Endothelial cell of umbilical vein (primary cell): ENCODE results near the gene WDFY3. TPM values are rescaled to one million over a fixed set of nuclear protein-coding genes. Genes with fewer than 3 reads are reported as not detected.

Source experiments
- BruUV-seq: library from RNA; stranded (reverse); fragments of 400-500 nt; replicated peaks from 2 replicates; lab custom pipeline; 2021; lab: Mats Ljungman, UMichigan
- CTCF ChIA-PET: fragments of 300-600, 350-600 bp; sonication (Branson Sonifier 250); formaldehyde crosslinking; loops from one replicate; lab custom pipeline; 2021; ENCODE audit warnings: antibody characterized with exemption, inconsistent platforms; lab: Charles Lee
- POLR2A ChIA-PET: fragments of 300-600, 350-600 bp; sonication (Branson Sonifier 250); formaldehyde crosslinking; loops from one replicate; lab custom pipeline; 2021; ENCODE audit warnings: antibody characterized with exemption, inconsistent platforms; lab: Charles Lee
- DNase-seq: peaks from one replicate; pipeline ENCODE4 v3.0.0-alpha.2; 2011; ENCODE audit warnings: low read depth, low spot score
- FAIRE-seq: peaks from 2 replicates; lab custom pipeline; 2011; peaks lifted over from hg19 to GRCh38; lab: Jason Lieb, UNC
- H2AFZ ChIP-seq: 2 replicates; pipeline ENCODE4 v1.6.0; 2012; ENCODE audit warnings: low read depth, low read length, control low read depth, inconsistent platforms
- H3K27ac ChIP-seq: 2 replicates; pipeline ENCODE4 v1.5.1; 2011; ENCODE audit warnings: low read depth, mild to moderate bottlenecking, control low read depth, low read length, moderate library complexity; ENCODE audit not compliant: insufficient read depth
- H3K27me3 ChIP-seq, 2 experiments: 2 replicates each; pipeline versions ENCODE4 v1.6.0 to v1.6.1; 2011; ENCODE audit warnings: low read length in 2 of 2, mixed read lengths in 1 of 2; ENCODE audit not compliant: control insufficient read depth in 2 of 2, insufficient read depth in 2 of 2
- H3K36me3 ChIP-seq, 2 experiments: 2 replicates in 1 of 2; 3 replicates in 1 of 2; pipeline ENCODE4 v1.5.1; 2011; ENCODE audit warnings: low read length in 2 of 2, mild to moderate bottlenecking in 1 of 2, moderate library complexity in 1 of 2; ENCODE audit not compliant: control insufficient read depth in 2 of 2, insufficient read depth in 2 of 2; ENCODE audit errors: extremely low read depth in 1 of 2
- H3K4me1 ChIP-seq: 3 replicates; pipeline ENCODE4 v1.5.1; 2011; ENCODE audit warnings: mild to moderate bottlenecking, low read length; ENCODE audit not compliant: control insufficient read depth, insufficient read depth; ENCODE audit errors: extremely low read depth
- H3K4me2 ChIP-seq: 2 replicates; pipeline ENCODE4 v1.6.1; 2011; ENCODE audit warnings: low read length, control low read depth, mixed read lengths; ENCODE audit not compliant: insufficient read depth
- H3K4me3 ChIP-seq, 3 experiments: fragments of 200-600 bp in 1 of 3; sonication (generic), shearing (Covaris generic) in 1 of 3; replicated peaks in 1 of 3; 2 replicates each; pipeline ENCODE4 v1.5.1; 2011 to 2016; ENCODE audit warnings: control low read depth in 3 of 3, low read length in 3 of 3, mild to moderate bottlenecking in 2 of 3, inconsistent platforms in 1 of 3, low read depth in 1 of 3, moderate library complexity in 1 of 3; ENCODE audit not compliant: insufficient read depth in 1 of 3
- H3K79me2 ChIP-seq: 2 replicates; pipeline ENCODE4 v1.6.0; 2012; ENCODE audit warnings: low read length, inconsistent platforms; ENCODE audit not compliant: control insufficient read depth, insufficient read depth
- H3K9ac ChIP-seq: replicated peaks from 2 replicates; pipeline ENCODE3; 2011; ENCODE audit warnings: low read length, control low read depth; ENCODE audit not compliant: insufficient read depth; ENCODE audit errors: extremely low read depth
- H3K9me1 ChIP-seq: replicated peaks from 3 replicates; pipeline ENCODE4 v1.6.0; 2011; ENCODE audit warnings: mild to moderate bottlenecking, low read length; ENCODE audit not compliant: control insufficient read depth, insufficient read depth; ENCODE audit errors: extremely low read depth
- H3K9me3 ChIP-seq: replicated peaks from 2 replicates; pipeline ENCODE4 v1.5.1; 2012; ENCODE audit warnings: low read length, inconsistent platforms; ENCODE audit not compliant: control insufficient read depth, insufficient read depth
- H4K20me1 ChIP-seq: replicated peaks from 2 replicates; pipeline ENCODE3; 2011; ENCODE audit warnings: mild to moderate bottlenecking, low read length; ENCODE audit not compliant: control insufficient read depth, insufficient read depth; ENCODE audit errors: extremely low read depth
- CTCF ChIP-seq, 2 donors: IDR thresholded peaks; 1 replicate in 1 of 2; 2 replicates in 1 of 2; pipeline ENCODE4 v1.5.1; 2011; ENCODE audit warnings: low read length in 2 of 2, mild to moderate bottlenecking in 2 of 2, moderate library complexity in 2 of 2, control low read depth in 1 of 2, inconsistent platforms in 1 of 2, low read depth in 1 of 2; ENCODE audit not compliant: insufficient read depth in 1 of 2; ENCODE audit errors: extremely low read depth in 1 of 2
- EZH2 ChIP-seq: IDR thresholded peaks from 2 replicates; pipeline ENCODE4 v1.6.1; 2012; ENCODE audit warnings: borderline replicate concordance, low read depth, mild to moderate bottlenecking, moderate library complexity, low read length, inconsistent platforms; ENCODE audit not compliant: severe bottlenecking
- FOS ChIP-seq: IDR thresholded peaks from 2 replicates; pipeline ENCODE4 v1.6.1; 2011; ENCODE audit warnings: mild to moderate bottlenecking, low read length, moderate library complexity, borderline replicate concordance; ENCODE audit not compliant: insufficient read depth
- GATA2 ChIP-seq: IDR thresholded peaks from 2 replicates; pipeline ENCODE4 v1.7.0; 2011; ENCODE audit warnings: low read depth, mild to moderate bottlenecking, moderate library complexity, mixed read lengths, low read length; ENCODE audit not compliant: insufficient read length, insufficient read depth
- JUN ChIP-seq: IDR thresholded peaks from 2 replicates; pipeline ENCODE4 v1.6.1; 2011; ENCODE audit warnings: borderline replicate concordance, low read depth; ENCODE audit not compliant: insufficient read length, insufficient read depth
- MAX ChIP-seq: IDR thresholded peaks from 2 replicates; pipeline ENCODE4 v1.6.1; 2011; ENCODE audit not compliant: insufficient read depth, insufficient read length
- MYC ChIP-seq: IDR thresholded peaks from one replicate; pipeline ENCODE4 v1.6.1; 2011; ENCODE audit warnings: mild to moderate bottlenecking, low read depth, low read length
- POLR2A ChIP-seq: IDR thresholded peaks from 2 replicates; pipeline ENCODE4 v1.6.1; 2012; ENCODE audit warnings: low read depth, mild to moderate bottlenecking, control low read depth, low read length
- POLR2AphosphoS5 ChIP-seq: IDR thresholded peaks from 2 replicates; pipeline ENCODE4 v1.6.1; 2012; ENCODE audit warnings: low read depth, mild to moderate bottlenecking, control low read depth, low read length, moderate library complexity; ENCODE audit not compliant: insufficient read depth
- dilution Hi-C: fragments of 300-500 bp; cut with MboI; formaldehyde crosslinking; loops from one replicate; pipeline ENCODE4 v1.15.0; 2019; ENCODE audit warnings: low sequenced_read_pairs; ENCODE audit not compliant: extremely low pct_ligation_motif_present
- intact Hi-C: fragments of 100-400 bp; cut with micrococcal nuclease; formaldehyde crosslinking; loops from one replicate; pipeline ENCODE4 v1.10.0; 2022
- polyA plus RNA-seq, 4 experiments: library from polyadenylated mRNA; depleted of rRNA in 3 of 4; stranded (reverse) in 3 of 4; unstranded in 1 of 4; fragments of >200 nt; gene quantifications; 2 replicates each; pipeline versions ENCODE4 v1.2.1 to v1.2.3, GENCODE V29; 2011 to 2012; ENCODE audit warnings: missing spikeins in 1 of 4
- total RNA-seq: library from RNA; stranded (reverse); gene quantifications from 2 replicates; pipeline ENCODE4 v1.2.3, GENCODE V29; 2021

WDFY3 gene
- total and polyA plus RNA-seq, 2 donors (not counting 3 experiments of a cell fraction or from before 2014, with no cell fraction given) = 37.0 to 113 TPM

GRCh38 chr4:84697159-84697558, 269.3 kb downstream of the WDFY3 start:
- Histone ChIP-seq H3K27me3 (no peaks in the 10 kb centered on the region), H4K20me1 (no peaks in the 10 kb centered on the region), H3K9ac (no peak overlapping the region), H3K9me1 (no peaks in the 10 kb centered on the region), H3K9me3 (no peaks in the 10 kb centered on the region), H3K27ac (no peak overlapping the region), H3K79me2 (no peaks in the 10 kb centered on the region), H3K36me3 (peaks cover 11 to 27% of the 10 kb centered on the region in 2 experiments), H3K4me3 (no peak overlapping the region), H3K4me1 (peaks cover 9% of the 10 kb centered on the region), H2AFZ (no peak overlapping the region), H3K4me2 (no peak overlapping the region)
- intact Hi-C loops = no loop called here
- dilution Hi-C loops = no loop called here
- TF ChIP-seq POLR2AphosphoS5 (no peak), MYC (no peak), GATA2 (no peak), POLR2A (no peak), FOS (no peak), CTCF (IDR thresholded peaks at IDR 0.05; ENCODE audit: extremely low read depth in 1 of 2, insufficient read depth in 1 of 2, low read depth in 1 of 2, low read length in 2 of 2) (no peak), EZH2 (no peak), MAX (no peak), JUN (no peak)
- ChIA-PET POLR2A (no interaction called here), CTCF (no interaction called here)
- DNase-seq = no peak
- no peak for FAIRE-seq
- BruUV-seq = no TSS peak
